ENCODE results near the gene PIGK.

- TF ChIP-seq CTCF (IDR thresholded peaks at IDR 0.05) (no peak), POLR2A (IDR thresholded peaks at IDR 0.05) (no peak)
These were observed 15.7 kb upstream of the PIGK start for GRCh38 chr1:77234943-77235342.
